ENCODE results near the gene RBFOX2. TPM values are rescaled to one million over a fixed set of nuclear protein-coding genes. Genes with fewer than 3 reads are reported as not detected.
"Not testable (repeated sequence)": the region's sequence is repeated elsewhere in the genome, so short reads cannot be mapped to it uniquely, and the experiment has no call there.

RBFOX2 gene
- total and polyA plus RNA-seq, 2 experiments from 2014 or later, result 299 to 339 TPM

GRCh38 chr22:36052505-36052941 lies 23.9 kb upstream of the RBFOX2 start:
- no peaks in the 10 kb centered on the region for H3K9me3 ChIP-seq (ENCODE audit: low read depth)
- no peak for TF ChIP-seq CTCF (IDR thresholded peaks at IDR 0.05; ENCODE audit: low read depth, low read length)
- no peak for DNase-seq (ENCODE audit: low read depth in 1 of 2, low spot score in 1 of 2)
- no peak overlapping the region for H3K27ac ChIP-seq
- no peaks in the 10 kb centered on the region for H3K27me3 ChIP-seq
- peaks cover 18% of the 10 kb centered on the region for H3K4me1 ChIP-seq (ENCODE audit: low read depth)
- H3K4me3 ChIP-seq, result no peak overlapping the region
- no peaks in the 10 kb centered on the region for H3K36me3 ChIP-seq

- Histone ChIP-seq H3K4me3 (no peak overlapping the region), H3K9me3 (ENCODE audit: low read depth) (no peaks in the 10 kb centered on the region), H3K27me3 (no peaks in the 10 kb centered on the region), H3K4me1 (ENCODE audit: low read depth) (peaks cover 9% of the 10 kb centered on the region), H3K36me3 (no peaks in the 10 kb centered on the region), H3K27ac (peak overlapping the region; percentile 68)
- DNase-seq (ENCODE audit: low read depth in 1 of 2, low spot score in 1 of 2), result peak in 1 of 2 donors; percentile 23
- TF ChIP-seq CTCF (IDR thresholded peaks at IDR 0.05; ENCODE audit: low read depth, low read length), result no peak
Observed at GRCh38 chr22:36049678-36049997, 21.0 kb upstream of the RBFOX2 start.

- Histone ChIP-seq H3K27ac (peak overlapping the region; percentile 68), H3K4me1 (ENCODE audit: low read depth) (peaks cover 9% of the 10 kb centered on the region), H3K9me3 (ENCODE audit: low read depth) (no peaks in the 10 kb centered on the region), H3K36me3 (no peaks in the 10 kb centered on the region), H3K4me3 (no peak overlapping the region), H3K27me3 (no peaks in the 10 kb centered on the region)
- no peak for TF ChIP-seq CTCF (IDR thresholded peaks at IDR 0.05; ENCODE audit: low read depth, low read length)
- DNase-seq (ENCODE audit: low read depth in 1 of 2, low spot score in 1 of 2), result peak in 1 of 2 donors; percentile 55
Observed at GRCh38 chr22:36048911-36049677, 20.5 kb upstream of the RBFOX2 start.

- H3K4me3 ChIP-seq; H3K27ac ChIP-seq; H3K9me3 ChIP-seq (ENCODE audit: low read depth); H3K27me3 ChIP-seq; H3K4me1 ChIP-seq (ENCODE audit: low read depth); DNase-seq (ENCODE audit: low read depth in 1 of 2, low spot score in 1 of 2); H3K36me3 ChIP-seq: not testable (repeated sequence)
Observed at GRCh38 chr22:36044517-36044916, 15.9 kb upstream of the RBFOX2 start.

- Histone ChIP-seq H3K4me1 (ENCODE audit: low read depth) (no peaks in the 10 kb centered on the region), H3K36me3 (no peaks in the 10 kb centered on the region), H3K9me3 (ENCODE audit: low read depth) (no peaks in the 10 kb centered on the region), H3K27me3 (no peaks in the 10 kb centered on the region), H3K4me3 (no peak overlapping the region), H3K27ac (no peak overlapping the region)
- DNase-seq (ENCODE audit: low read depth in 1 of 2, low spot score in 1 of 2), result no peak
- no peak for TF ChIP-seq CTCF (IDR thresholded peaks at IDR 0.05; ENCODE audit: low read depth, low read length)
Observed at GRCh38 chr22:36042240-36042639, 13.6 kb upstream of the RBFOX2 start.

- Histone ChIP-seq H3K27ac (no peak overlapping the region), H3K4me1 (ENCODE audit: low read depth) (peaks cover 22% of the 10 kb centered on the region), H3K9me3 (ENCODE audit: low read depth) (no peaks in the 10 kb centered on the region), H3K4me3 (no peak overlapping the region), H3K36me3 (no peaks in the 10 kb centered on the region), H3K27me3 (no peaks in the 10 kb centered on the region)
- TF ChIP-seq CTCF (IDR thresholded peaks at IDR 0.05; ENCODE audit: low read depth, low read length), result no peak
- DNase-seq (ENCODE audit: low read depth in 1 of 2, low spot score in 1 of 2), result no peak
Observed at GRCh38 chr22:36039125-36039524, 10.5 kb upstream of the RBFOX2 start.

Measured in cardiac muscle cell (in vitro differentiated cells and primary cell).